ENCODE results near the gene QRSL1. TPM values are rescaled to one million over a fixed set of nuclear protein-coding genes. Genes with fewer than 3 reads are reported as not detected.
"Not testable (repeated sequence)": the region's sequence is repeated elsewhere in the genome, so short reads cannot be mapped to it uniquely, and the experiment has no call there.

The QRSL1 gene, protein sequence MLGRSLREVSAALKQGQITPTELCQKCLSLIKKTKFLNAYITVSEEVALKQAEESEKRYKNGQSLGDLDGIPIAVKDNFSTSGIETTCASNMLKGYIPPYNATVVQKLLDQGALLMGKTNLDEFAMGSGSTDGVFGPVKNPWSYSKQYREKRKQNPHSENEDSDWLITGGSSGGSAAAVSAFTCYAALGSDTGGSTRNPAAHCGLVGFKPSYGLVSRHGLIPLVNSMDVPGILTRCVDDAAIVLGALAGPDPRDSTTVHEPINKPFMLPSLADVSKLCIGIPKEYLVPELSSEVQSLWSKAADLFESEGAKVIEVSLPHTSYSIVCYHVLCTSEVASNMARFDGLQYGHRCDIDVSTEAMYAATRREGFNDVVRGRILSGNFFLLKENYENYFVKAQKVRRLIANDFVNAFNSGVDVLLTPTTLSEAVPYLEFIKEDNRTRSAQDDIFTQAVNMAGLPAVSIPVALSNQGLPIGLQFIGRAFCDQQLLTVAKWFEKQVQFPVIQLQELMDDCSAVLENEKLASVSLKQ
- polyA plus RNA-seq (2013, experiment 1 of 2), result 10.1 TPM
- polyA plus RNA-seq (2013, experiment 2 of 2), result 10.2 TPM

DNA sequence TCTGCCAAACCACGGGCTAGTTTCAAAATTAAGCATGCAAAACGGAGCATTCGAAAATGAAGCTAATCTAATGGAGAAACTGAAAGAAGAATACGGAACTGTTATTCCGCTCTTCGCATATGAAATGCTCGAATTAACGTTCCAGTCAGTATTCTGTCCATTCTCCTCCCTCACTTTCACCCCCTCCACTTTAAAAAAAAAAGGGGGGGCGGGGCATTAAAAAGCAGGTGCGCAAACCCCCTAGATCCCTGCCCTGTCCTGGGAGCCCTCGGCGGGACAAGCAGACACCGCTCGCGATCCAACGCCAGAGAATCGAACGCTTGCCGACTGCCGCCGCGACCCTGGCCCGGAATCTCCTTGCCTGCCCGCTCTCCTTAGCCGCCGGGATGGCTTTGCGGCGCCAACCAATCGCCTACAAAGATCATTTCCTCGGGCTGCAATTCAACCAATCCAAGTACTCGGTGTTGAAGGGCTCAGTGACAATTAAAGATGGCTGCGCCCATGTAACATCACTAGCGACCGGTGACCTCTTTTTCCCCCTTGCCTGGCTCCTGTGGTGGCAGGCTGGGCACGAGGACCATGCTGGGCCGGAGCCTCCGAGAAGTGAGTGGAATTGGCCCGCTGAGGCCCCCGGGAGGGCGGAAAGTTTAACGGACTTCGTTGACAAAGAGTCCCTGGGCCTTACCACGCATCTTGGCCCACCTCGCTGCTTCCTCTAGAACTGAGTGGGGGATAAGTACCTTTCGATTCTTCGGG is at the start of gene QRSL1, which contains the start of gene RTN4IP1:
Gene QRSL1 (plus strand): TSS at position 476 of the 756 bp plus-strand sequence. CDS start 104 bp downstream, at position 580.
Gene RTN4IP1 (minus strand): TSS at position 396 of the 756 bp plus-strand sequence. CDS start 477 bp downstream, outside the sequence.
- H3K27ac ChIP-seq (ENCODE audit: low read depth, low read length), result peak within 1 kb of the TSS; percentile 23
- no peak within 1 kb of the TSS for H2BK120ac ChIP-seq (ENCODE audit: low read depth, low read length)
- H3K18ac ChIP-seq (ENCODE audit: low read length), result peak within 1 kb of the TSS; percentile 71
- no peak within 1 kb of the TSS for H4K8ac ChIP-seq (ENCODE audit: low read depth, low read length)
- peaks cover 3% of the 10 kb centered on the region for H3K79me1 ChIP-seq (ENCODE audit: low read length)
- peak within 1 kb of the TSS; percentile 58 for H3K4me2 ChIP-seq (ENCODE audit: low read length)
- H3K56ac ChIP-seq (ENCODE audit: low read length), result peak within 1 kb of the TSS; percentile 92
- peak within 1 kb of the TSS; percentile 91 for H3K4me3 ChIP-seq (ENCODE audit: low read length)
- H3K4ac ChIP-seq (ENCODE audit: low read depth, low read length), result peak within 1 kb of the TSS; percentile 57
- no peaks in the 10 kb centered on the region for H3K27me3 ChIP-seq (ENCODE audit: insufficient read depth, low read length, poor library complexity)
- H2BK15ac ChIP-seq (replicated peaks; ENCODE audit: low read depth), result no peak within 1 kb of the TSS
- no peak within 1 kb of the TSS for H2BK5ac ChIP-seq (ENCODE audit: low read length)
- no peaks in the 10 kb centered on the region for H3K4me1 ChIP-seq (ENCODE audit: control insufficient read depth, low read depth, low read length)
- no peaks in the 10 kb centered on the region for H3K36me3 ChIP-seq (ENCODE audit: control insufficient read depth, insufficient read depth, low read length)
- peak; percentile 97 for DNase-seq
- peak within 1 kb of the TSS; percentile 97 for H4K5ac ChIP-seq (ENCODE audit: low read length)
- no CpG with 5 or more reads among the region's 46 CpGs for WGBS (ENCODE audit: extremely low coverage, insufficient coverage, low lambda C conversion rate)
- H2AK5ac ChIP-seq (ENCODE audit: low read length), result no peak within 1 kb of the TSS
- H3K9ac ChIP-seq (ENCODE audit: low read length), result peak within 1 kb of the TSS; percentile 90
- H3K79me2 ChIP-seq (ENCODE audit: control insufficient read depth, insufficient read depth, low read length), result peaks cover 14% of the 10 kb centered on the region
- no peak within 1 kb of the TSS for H3K23ac ChIP-seq (ENCODE audit: low read length)

DNA sequence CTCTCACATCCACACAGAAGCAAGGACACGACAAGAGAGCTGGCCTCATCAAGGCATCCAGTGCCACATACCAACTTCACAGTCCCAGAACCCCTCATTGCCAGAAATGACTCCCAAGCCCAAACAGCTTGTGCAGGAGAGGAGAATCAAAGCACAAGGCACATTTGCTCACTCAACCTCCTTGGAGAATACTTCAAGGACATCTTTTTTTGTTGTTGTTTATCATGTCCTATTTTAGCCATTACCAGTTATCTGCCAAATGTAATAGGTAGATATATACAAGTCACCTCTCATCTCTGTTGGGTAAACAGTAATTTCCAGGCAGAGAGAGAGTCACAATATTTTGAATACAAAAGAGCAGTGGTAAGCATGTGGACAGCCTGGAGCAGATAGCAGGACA is 47.9 kb upstream of the QRSL1 start:
- H2BK15ac ChIP-seq (replicated peaks; ENCODE audit: low read depth), result no peak overlapping the region
- no peak overlapping the region for H3K4me3 ChIP-seq (ENCODE audit: low read length)
- no peaks in the 10 kb centered on the region for H3K79me2 ChIP-seq (ENCODE audit: control insufficient read depth, insufficient read depth, low read length)
- H2BK120ac ChIP-seq (ENCODE audit: low read depth, low read length), result no peak overlapping the region
- H3K36me3 ChIP-seq (ENCODE audit: control insufficient read depth, insufficient read depth, low read length), result peaks cover 1% of the 10 kb centered on the region
- no CpG with 5 or more reads among the region's 1 CpG for WGBS (ENCODE audit: extremely low coverage, insufficient coverage, low lambda C conversion rate)
- H3K18ac ChIP-seq (ENCODE audit: low read length), result no peak overlapping the region
- no peak overlapping the region for H4K8ac ChIP-seq (ENCODE audit: low read depth, low read length)
- no peaks in the 10 kb centered on the region for H3K27me3 ChIP-seq (ENCODE audit: insufficient read depth, low read length, poor library complexity)
- no peaks in the 10 kb centered on the region for H3K4me1 ChIP-seq (ENCODE audit: control insufficient read depth, low read depth, low read length)
- H2BK5ac ChIP-seq (ENCODE audit: low read length), result no peak overlapping the region
- H3K4me2 ChIP-seq (ENCODE audit: low read length), result no peak overlapping the region
- H3K9ac ChIP-seq (ENCODE audit: low read length), result no peak overlapping the region
- no peak overlapping the region for H2AK5ac ChIP-seq (ENCODE audit: low read length)
- no peak overlapping the region for H3K27ac ChIP-seq (ENCODE audit: low read depth, low read length)
- no peak overlapping the region for H3K4ac ChIP-seq (ENCODE audit: low read depth, low read length)
- no peak overlapping the region for H3K56ac ChIP-seq (ENCODE audit: low read length)
- DNase-seq, result no peak
- H4K5ac ChIP-seq (ENCODE audit: low read length), result no peak overlapping the region
- no peak overlapping the region for H3K23ac ChIP-seq (ENCODE audit: low read length)
- H3K79me1 ChIP-seq (ENCODE audit: low read length), result no peaks in the 10 kb centered on the region

DNA sequence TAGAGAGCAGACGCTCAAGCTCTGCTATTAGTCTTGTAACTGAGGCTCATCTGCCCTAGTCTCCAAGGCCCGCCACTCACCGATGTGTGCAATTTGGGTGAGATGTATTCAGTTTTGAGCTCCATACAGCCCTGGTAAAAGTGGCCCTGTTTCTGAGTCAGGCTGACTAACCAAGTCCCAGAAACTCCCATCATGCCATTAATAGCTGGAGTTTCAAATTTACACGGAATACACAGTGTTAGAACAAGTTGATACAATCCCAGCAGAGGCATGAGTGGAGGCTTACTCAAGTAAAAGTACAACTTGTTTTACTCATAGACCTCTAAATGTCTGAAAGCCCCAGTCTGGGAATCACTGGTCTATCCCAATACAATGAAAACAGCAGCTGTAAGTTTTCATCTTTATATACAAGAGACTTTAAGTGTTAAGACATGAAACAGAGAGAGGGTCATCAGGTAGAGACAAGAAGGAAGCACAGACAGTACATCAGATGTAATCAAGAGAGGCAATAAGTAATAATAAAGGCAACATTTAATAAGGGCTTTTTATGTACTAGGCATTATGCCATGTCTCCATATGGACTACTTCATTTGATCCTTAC is 42.5 kb upstream of the QRSL1 start:
- peaks cover 1% of the 10 kb centered on the region for H3K36me3 ChIP-seq (ENCODE audit: control insufficient read depth, insufficient read depth, low read length)
- no peak overlapping the region for H3K23ac ChIP-seq (ENCODE audit: low read length)
- H2BK15ac ChIP-seq (replicated peaks; ENCODE audit: low read depth), result no peak overlapping the region
- no peak overlapping the region for H3K56ac ChIP-seq (ENCODE audit: low read length)
- H3K79me2 ChIP-seq (ENCODE audit: control insufficient read depth, insufficient read depth, low read length), result no peaks in the 10 kb centered on the region
- no peak overlapping the region for H4K5ac ChIP-seq (ENCODE audit: low read length)
- no peak overlapping the region for H3K4ac ChIP-seq (ENCODE audit: low read depth, low read length)
- H3K27ac ChIP-seq (ENCODE audit: low read depth, low read length), result no peak overlapping the region
- no peak for DNase-seq
- H3K4me1 ChIP-seq (ENCODE audit: control insufficient read depth, low read depth, low read length), result no peaks in the 10 kb centered on the region
- H2BK5ac ChIP-seq (ENCODE audit: low read length), result no peak overlapping the region
- no peak overlapping the region for H3K4me2 ChIP-seq (ENCODE audit: low read length)
- no CpG with 5 or more reads among the region's 4 CpGs for WGBS (ENCODE audit: extremely low coverage, insufficient coverage, low lambda C conversion rate)
- no peak overlapping the region for H4K8ac ChIP-seq (ENCODE audit: low read depth, low read length)
- H3K9ac ChIP-seq (ENCODE audit: low read length), result no peak overlapping the region
- H3K27me3 ChIP-seq (ENCODE audit: insufficient read depth, low read length, poor library complexity), result no peaks in the 10 kb centered on the region
- no peak overlapping the region for H2BK120ac ChIP-seq (ENCODE audit: low read depth, low read length)
- no peaks in the 10 kb centered on the region for H3K79me1 ChIP-seq (ENCODE audit: low read length)
- no peak overlapping the region for H3K18ac ChIP-seq (ENCODE audit: low read length)
- no peak overlapping the region for H3K4me3 ChIP-seq (ENCODE audit: low read length)
- H2AK5ac ChIP-seq (ENCODE audit: low read length), result no peak overlapping the region

DNA sequence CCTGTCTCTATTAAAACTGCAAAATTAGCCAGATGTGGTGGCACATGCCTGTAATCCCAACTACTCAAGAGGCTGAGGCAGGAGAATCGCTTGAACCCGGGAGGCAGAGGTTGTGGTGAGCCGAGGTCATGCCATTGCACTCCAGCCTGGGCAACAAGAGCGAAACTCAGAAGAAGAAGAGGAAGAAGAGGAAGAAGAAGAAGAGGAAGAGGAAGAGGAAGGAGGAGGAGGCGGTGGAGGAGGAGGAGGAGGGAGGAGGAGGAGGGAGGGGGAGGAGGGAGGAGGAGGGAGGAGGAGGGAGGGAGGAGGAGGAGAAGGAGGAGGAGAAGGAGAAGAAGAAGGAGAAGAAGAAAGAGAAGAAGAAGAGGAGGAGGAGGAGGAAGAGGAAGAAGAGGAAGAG is 40.4 kb upstream of the QRSL1 start:
- not testable (repeated sequence) for H3K23ac ChIP-seq (ENCODE audit: low read length); H3K79me1 ChIP-seq (ENCODE audit: low read length); DNase-seq; H3K4me1 ChIP-seq (ENCODE audit: control insufficient read depth, low read depth, low read length); H3K4ac ChIP-seq (ENCODE audit: low read depth, low read length); H3K18ac ChIP-seq (ENCODE audit: low read length); H4K8ac ChIP-seq (ENCODE audit: low read depth, low read length); H4K5ac ChIP-seq (ENCODE audit: low read length); H3K56ac ChIP-seq (ENCODE audit: low read length); H3K27me3 ChIP-seq (ENCODE audit: insufficient read depth, low read length, poor library complexity); H3K27ac ChIP-seq (ENCODE audit: low read depth, low read length); H2BK5ac ChIP-seq (ENCODE audit: low read length); H2BK120ac ChIP-seq (ENCODE audit: low read depth, low read length); H2AK5ac ChIP-seq (ENCODE audit: low read length); H3K36me3 ChIP-seq (ENCODE audit: control insufficient read depth, insufficient read depth, low read length); H3K4me2 ChIP-seq (ENCODE audit: low read length); H3K9ac ChIP-seq (ENCODE audit: low read length); H3K4me3 ChIP-seq (ENCODE audit: low read length); H3K79me2 ChIP-seq (ENCODE audit: control insufficient read depth, insufficient read depth, low read length); H2BK15ac ChIP-seq (replicated peaks; ENCODE audit: low read depth)
- no CpG with 5 or more reads among the region's 5 CpGs for WGBS (ENCODE audit: extremely low coverage, insufficient coverage, low lambda C conversion rate)

DNA sequence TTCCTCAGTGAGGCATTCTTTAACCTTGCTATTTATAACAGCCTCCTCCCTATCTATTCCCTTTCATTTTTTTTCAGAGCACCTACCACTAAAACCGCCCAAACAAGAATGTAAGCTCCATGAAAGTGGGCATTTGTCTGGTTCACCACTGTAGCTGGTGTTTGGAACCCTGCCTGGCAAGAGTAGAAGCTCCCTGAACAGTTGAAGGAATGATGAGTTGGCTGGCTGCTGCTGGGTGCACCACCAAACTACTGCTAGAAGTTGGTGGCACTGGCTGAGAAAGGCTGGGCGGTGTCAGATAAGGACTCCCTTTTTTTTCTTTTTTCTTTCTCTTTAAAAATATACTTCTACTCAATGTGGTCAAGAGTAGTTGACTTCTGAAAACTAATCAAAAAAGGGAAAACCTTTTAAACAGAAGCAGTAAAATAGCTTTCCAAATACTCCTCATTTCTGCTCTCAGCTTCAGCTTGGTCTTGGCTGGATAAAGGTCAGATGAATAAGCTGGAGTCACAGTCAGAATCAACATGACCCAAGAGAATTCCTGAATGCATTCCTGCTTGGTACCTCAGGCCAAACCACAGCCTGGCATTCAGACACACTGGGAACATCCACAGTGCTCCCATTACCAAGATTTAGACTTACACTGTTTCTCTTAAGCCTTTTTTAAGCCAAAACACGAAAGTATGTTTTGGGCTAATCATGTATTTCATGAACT is 38.1 kb upstream of the QRSL1 start:
- no peak overlapping the region for H3K4me2 ChIP-seq (ENCODE audit: low read length)
- no peak overlapping the region for H3K4ac ChIP-seq (ENCODE audit: low read depth, low read length)
- no peak overlapping the region for H3K27ac ChIP-seq (ENCODE audit: low read depth, low read length)
- H3K18ac ChIP-seq (ENCODE audit: low read length), result no peak overlapping the region
- H2AK5ac ChIP-seq (ENCODE audit: low read length), result no peak overlapping the region
- H3K56ac ChIP-seq (ENCODE audit: low read length), result no peak overlapping the region
- H3K36me3 ChIP-seq (ENCODE audit: control insufficient read depth, insufficient read depth, low read length), result no peaks in the 10 kb centered on the region
- no peak overlapping the region for H3K23ac ChIP-seq (ENCODE audit: low read length)
- H3K4me1 ChIP-seq (ENCODE audit: control insufficient read depth, low read depth, low read length), result no peaks in the 10 kb centered on the region
- H3K9ac ChIP-seq (ENCODE audit: low read length), result no peak overlapping the region
- H4K5ac ChIP-seq (ENCODE audit: low read length), result no peak overlapping the region
- no peak overlapping the region for H3K4me3 ChIP-seq (ENCODE audit: low read length)
- WGBS (ENCODE audit: extremely low coverage, insufficient coverage, low lambda C conversion rate), result no CpG with 5 or more reads among the region's 3 CpGs
- peak; percentile 44 for DNase-seq
- H4K8ac ChIP-seq (ENCODE audit: low read depth, low read length), result no peak overlapping the region
- no peak overlapping the region for H2BK5ac ChIP-seq (ENCODE audit: low read length)
- no peak overlapping the region for H2BK15ac ChIP-seq (replicated peaks; ENCODE audit: low read depth)
- H3K79me2 ChIP-seq (ENCODE audit: control insufficient read depth, insufficient read depth, low read length), result no peaks in the 10 kb centered on the region
- H3K27me3 ChIP-seq (ENCODE audit: insufficient read depth, low read length, poor library complexity), result no peaks in the 10 kb centered on the region
- no peaks in the 10 kb centered on the region for H3K79me1 ChIP-seq (ENCODE audit: low read length)
- no peak overlapping the region for H2BK120ac ChIP-seq (ENCODE audit: low read depth, low read length)
